Left lobe of liver (tissue), 2 donors: ENCODE data around the gene NPLOC4. TPM values are rescaled to one million over a fixed set of nuclear protein-coding genes. Genes with fewer than 3 reads are reported as not detected.
"Not testable (repeated sequence)": the region's sequence is repeated elsewhere in the genome, so short reads cannot be mapped to it uniquely, and the experiment has no call there.

ENCODE experiments used
- ATAC-seq: fragments of 200-7000 bp; cut with Tn5 transposase; one replicate; pipeline ENCODE4 v1.9.1; 2020; ENCODE audit warnings: mild to moderate bottlenecking, moderate library complexity
- DNase-seq: peaks from one replicate; pipeline ENCODE4 v3.0.0-alpha.2; 2020; ENCODE audit warnings: low spot score
- total RNA-seq: library from RNA; stranded (reverse); gene quantifications from one replicate; pipeline ENCODE4 v1.2.1, GENCODE V29; 2021
- donor health status: DM: no; HTN: no; CAD: no; lungs with moderate emphysema.
- donor health status: DM: no; HTN: yes; CAD: no.

The NPLOC4 gene
- total RNA-seq = 49.5 TPM

- DNase-seq (peak; percentile 88), ATAC-seq (peak; percentile 87)
These were observed at the start of gene NPLOC4, which contains the start of gene TSPAN10 for GRCh38 chr17:81636505-81637288. TSS of gene NPLOC4 (minus strand) at chr17:81637112. CDS start at chr17:81636930, 182 bp downstream. TSS of gene TSPAN10 (plus strand) at chr17:81637196. CDS start at chr17:81642413, 5,217 bp downstream.

GRCh38 chr17:81686614-81687013, 49.7 kb upstream of the NPLOC4 start:
- no peak for ATAC-seq
- no peak for DNase-seq

- DNase-seq (no peak), ATAC-seq (no peak)
These were observed 48.2 kb upstream of the NPLOC4 start for GRCh38 chr17:81685108-81685507.

GRCh38 chr17:81684442-81684911, 47.6 kb upstream of the NPLOC4 start:
- ATAC-seq = no peak
- no peak for DNase-seq

DNA sequence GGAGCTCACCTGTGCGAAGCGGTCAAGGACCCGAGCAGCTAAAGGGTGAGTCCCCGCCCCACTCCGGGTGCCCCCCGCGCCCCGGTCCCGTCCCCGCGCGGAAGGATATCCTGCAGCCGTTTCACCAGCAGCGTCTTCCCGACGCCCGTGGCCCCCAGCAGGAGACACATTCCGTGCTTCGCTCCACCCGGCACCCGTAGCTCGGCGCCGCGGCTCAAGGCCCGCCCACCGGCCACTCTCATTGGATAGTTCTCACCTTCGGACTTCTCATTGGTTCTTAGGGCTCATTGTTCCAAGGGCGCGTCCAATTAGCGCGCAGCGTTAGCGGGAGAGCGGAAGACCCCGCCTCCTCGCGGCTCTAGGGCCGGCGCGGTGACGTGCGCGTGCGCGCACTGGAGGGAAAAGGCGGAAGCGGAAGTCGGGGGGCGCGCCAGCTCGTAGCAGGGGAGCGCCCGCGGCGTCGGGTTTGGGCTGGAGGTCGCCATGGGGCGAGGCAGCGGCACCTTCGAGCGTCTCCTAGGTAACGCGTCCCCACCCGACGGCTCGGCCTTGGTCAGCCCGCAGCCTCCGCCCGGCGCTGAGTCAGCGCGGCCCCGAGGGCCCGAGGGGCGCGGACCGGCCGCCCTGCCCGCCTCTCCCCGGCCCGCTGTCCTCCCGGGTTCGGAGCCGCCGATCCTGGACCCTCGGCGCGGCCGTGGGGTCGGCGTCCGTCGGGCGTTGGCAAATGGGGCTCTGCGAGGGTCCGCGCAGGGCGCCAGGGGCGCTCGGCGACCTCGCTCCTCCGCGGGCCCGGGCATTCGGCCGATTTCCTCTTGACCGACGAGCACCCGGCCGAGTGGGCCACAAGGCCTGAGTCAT, 46.9 kb upstream of the NPLOC4 start, which contains the start of the genes ARL16 and HGS:
Gene ARL16 (minus strand): TSS at position 214 of the 858 bp plus-strand sequence. CDS start 44 bp downstream, at position 170.
Gene HGS (plus strand): TSS at position 428 of the 858 bp plus-strand sequence. CDS start 56 bp downstream, at position 484.
- ATAC-seq = peak; percentile 90
- DNase-seq = peak; percentile 99

DNA sequence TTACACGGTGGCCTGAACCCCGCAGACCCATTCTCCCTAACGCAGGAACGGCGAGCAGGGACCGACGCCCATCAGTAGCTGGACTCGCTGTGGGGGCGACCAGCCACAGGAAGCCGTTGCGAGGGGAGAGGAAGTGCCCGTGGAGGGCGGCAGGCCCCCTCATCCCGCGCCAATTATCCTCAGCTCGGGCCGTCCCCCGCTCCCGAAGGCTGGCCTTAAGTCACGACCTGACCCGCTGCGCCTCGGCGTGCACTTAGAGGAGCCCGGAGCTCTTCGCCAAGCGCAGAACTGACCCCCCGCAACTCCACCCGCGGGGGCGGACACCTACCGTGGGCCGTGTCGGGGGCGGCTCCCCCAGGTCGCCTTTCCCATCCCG, 46.3 kb upstream of the NPLOC4 start:
- peak; percentile 19 for ATAC-seq
- DNase-seq = no peak

DNA sequence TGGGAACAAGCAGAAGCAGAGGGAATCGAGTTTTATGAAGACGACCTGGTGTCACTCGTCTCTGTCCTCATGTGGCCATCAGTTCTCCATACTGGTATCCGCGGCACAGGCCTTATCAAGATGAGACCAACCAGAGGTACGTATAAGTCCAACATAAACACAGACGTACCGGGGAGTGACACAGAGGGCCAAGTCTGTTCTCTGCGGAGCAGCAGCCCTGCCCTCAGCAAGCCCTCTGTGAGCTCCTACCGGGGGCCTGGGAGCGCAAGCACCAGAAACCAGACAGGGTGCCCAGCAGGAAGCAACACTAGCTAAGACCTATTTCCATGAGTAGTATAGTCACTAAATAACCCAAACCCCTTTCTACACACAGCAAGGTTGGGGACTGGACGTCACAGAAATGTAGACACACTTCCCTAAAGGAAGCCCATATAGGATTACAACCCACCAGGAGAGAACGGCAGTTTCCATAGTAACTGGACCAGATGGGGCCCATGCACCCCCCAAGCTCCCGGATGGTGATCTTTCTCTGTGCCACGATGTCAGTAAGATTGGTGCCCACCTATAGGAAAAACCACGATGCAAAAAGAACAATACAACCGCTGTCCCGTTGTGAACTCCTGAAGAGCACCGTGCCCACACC, 45.8 kb upstream of the NPLOC4 start:
- no peak for ATAC-seq
- no peak for DNase-seq

GRCh38 chr17:81681672-81682071, 44.8 kb upstream of the NPLOC4 start:
- ATAC-seq = no peak
- no peak for DNase-seq

GRCh38 chr17:81680150-81680549, 43.2 kb upstream of the NPLOC4 start:
- ATAC-seq (peak; percentile 49), DNase-seq (peak; percentile 74)

DNA sequence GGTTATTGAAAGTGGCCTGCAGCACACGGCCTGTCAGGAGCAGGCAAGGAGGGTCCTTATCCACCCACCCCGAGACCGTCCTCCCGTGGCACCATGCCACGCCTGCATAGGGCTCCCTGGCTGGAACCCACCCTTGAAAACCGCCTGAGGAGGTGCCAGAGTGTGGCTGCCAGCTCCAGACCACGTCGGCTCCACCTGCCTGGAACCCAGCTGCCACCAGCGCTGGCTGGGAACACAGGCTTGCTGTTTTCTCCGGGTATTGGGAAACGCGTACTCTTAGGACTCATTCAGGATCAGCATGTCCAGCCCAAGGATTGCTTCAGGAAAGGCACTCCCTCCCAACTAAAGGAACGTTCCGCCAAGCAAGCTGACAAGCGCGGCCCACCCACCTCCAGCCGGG, 40.0 kb upstream of the NPLOC4 start:
- DNase-seq = peak; percentile 67

GRCh38 chr17:81675515-81676221, 38.8 kb upstream of the NPLOC4 start:
- not testable (repeated sequence) for ATAC-seq, DNase-seq

More for the DNA sequence above, 40.0 kb upstream of the NPLOC4 start:
- ATAC-seq = peak; percentile 78

DNA sequence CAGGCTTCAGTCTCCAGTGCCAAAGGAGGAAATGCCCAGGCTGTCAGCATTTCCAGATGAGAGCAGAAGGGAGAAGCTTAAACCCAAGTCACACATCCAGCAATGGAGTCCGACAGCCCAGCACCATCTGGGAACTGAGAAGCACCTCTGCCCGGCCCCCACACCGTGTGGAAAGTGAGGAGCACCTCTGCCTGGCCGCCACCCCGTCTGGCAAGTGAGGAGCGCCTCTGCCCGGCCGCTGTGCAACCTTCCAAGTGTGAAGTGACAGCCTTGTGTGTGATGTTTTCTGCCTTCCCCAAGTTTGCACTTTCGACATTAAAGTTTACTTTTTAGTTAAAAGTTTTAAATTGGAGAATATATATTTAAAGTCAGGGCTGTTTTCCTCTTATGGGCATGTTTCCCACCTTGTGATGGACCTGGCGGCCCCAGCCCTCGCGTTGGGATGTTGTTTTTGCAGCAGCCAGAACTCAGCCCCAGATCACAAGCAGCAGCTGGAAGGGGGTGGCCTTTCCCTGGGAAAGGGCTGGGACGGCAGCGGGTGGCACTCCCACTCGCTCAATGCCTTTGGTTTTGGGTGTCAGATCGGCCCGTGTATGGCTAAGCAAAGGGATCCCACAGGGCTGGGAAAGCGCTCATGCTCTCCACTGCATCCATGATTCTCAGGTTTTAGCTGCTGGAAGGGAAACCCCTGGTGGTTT, 36.8 kb upstream of the NPLOC4 start:
- ATAC-seq = no peak

GRCh38 chr17:81672954-81673353, 36.0 kb upstream of the NPLOC4 start:
- DNase-seq = no peak
- ATAC-seq = no peak

More for the DNA sequence above, 36.8 kb upstream of the NPLOC4 start:
- DNase-seq = no peak

DNA sequence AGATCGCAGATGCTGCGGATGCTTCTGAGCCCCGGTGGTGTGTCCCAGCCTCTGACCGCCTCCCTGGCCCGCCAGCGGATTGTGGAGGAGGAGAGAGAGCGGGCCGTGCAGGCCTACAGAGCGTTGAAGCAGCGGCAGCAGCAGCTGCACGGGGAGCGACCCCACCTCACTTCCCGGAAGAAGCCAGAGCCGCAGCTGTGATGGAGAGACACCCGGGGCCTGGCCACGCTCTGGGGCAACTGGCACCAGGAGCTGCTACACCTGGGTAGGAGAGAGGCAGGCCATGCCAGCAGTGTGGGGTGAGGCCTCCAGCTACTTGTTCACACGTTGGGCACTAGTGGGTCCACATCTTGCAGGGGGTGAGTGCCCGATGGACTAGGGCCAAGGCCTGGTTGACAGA, 35.6 kb upstream of the NPLOC4 start:
- no peak for ATAC-seq
- DNase-seq = no peak

- ATAC-seq (no peak), DNase-seq (no peak)
These were observed 30.8 kb upstream of the NPLOC4 start for GRCh38 chr17:81667754-81668153.

DNA sequence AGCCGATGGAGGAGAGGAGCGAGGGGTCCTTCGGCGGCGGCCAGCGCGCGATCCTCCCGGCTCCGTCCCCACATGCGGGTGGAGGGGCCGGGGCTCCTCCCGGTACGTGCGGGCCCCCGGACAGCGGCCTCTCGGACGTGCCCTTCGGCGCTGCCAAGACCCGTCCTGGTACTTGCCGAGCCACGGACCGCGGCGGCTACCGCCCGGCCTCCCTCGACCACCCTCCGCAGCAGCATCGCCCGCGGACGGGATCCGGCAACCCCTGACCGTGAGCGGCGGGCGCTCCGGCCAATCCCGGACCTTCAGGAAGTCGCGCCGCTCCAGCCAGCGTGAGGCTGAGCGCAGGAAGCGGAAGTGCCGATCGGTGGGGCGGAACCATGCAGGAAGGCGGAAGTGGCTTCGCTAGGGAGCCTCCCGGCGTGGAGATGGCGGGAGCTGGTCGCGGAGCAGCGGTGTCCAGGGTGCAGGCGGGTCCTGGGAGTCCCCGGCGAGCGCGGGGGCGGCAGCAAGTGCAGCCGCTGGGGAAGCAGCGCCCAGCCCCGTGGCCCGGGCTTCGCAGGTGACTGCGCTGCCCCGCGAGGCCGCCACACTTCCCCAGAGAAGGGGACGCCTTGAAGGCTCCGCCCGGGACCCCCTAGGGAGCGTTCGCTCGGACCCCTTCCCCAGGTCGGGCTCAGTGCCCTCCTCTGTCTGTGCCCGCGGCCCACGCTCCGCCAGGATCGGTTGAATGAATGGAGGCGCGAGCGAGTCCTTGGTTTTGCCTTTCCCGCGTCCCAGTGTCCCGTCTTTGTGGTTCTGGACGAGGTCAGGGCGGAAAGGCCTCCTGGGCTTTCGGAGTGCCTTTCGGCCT, 29.7 kb upstream of the NPLOC4 start, which contains the start of the genes CCDC137 and OXLD1:
Gene CCDC137 (plus strand): TSS at position 396 of the 850 bp plus-strand sequence. CDS start 30 bp downstream, at position 426.
Gene OXLD1 (minus strand): TSS at position 264 of the 850 bp plus-strand sequence. CDS start 28 bp downstream, at position 236.
- peak; percentile 97 for ATAC-seq
- peak; percentile 97 for DNase-seq

GRCh38 chr17:81666092-81666341, 29.1 kb upstream of the NPLOC4 start:
- DNase-seq = no peak
- peak; percentile 21 for ATAC-seq
